Activated CD8-positive, alpha-beta T cell treated with anti-CD3 and anti-CD28 coated beads for 36 hours (primary cell): ENCODE measurements around the gene ASGR1. TPM values are rescaled to one million over a fixed set of nuclear protein-coding genes. Genes with fewer than 3 reads are reported as not detected.

Experiments used
- ATAC-seq: fragments of 200-7000 bp; cut with Tn5 transposase; one replicate; pipeline ENCODE4 v1.10.0; 2021; ENCODE audit warnings: mild to moderate bottlenecking, moderate library complexity
- CTCF ChIA-PET: fragments of 350-600 bp; sonication (Branson Sonifier 250); formaldehyde crosslinking; loops from one replicate; lab custom pipeline; 2021; ENCODE audit warnings: antibody characterized with exemption; lab: Charles Lee
- POLR2A ChIA-PET: fragments of 350-600 bp; sonication (Branson Sonifier 250); formaldehyde crosslinking; loops from one replicate; lab custom pipeline; 2021; ENCODE audit warnings: antibody characterized with exemption; lab: Charles Lee
- DNase-seq: peaks from one replicate; pipeline ENCODE4 v3.0.0-alpha.2; 2020
- H3K27ac Mint-ChIP-seq: one replicate; pipeline ENCODE4 v1.8.0; 2021; ENCODE audit warnings: mild to moderate bottlenecking, mixed read lengths
- H3K27me3 Mint-ChIP-seq: one replicate; pipeline ENCODE4 v1.8.0; 2021; ENCODE audit warnings: mixed read lengths
- H3K36me3 Mint-ChIP-seq: one replicate; pipeline ENCODE4 v1.8.0; 2021; ENCODE audit warnings: low read depth, mixed read lengths
- H3K4me1 Mint-ChIP-seq: one replicate; pipeline ENCODE4 v1.8.0; 2021; ENCODE audit warnings: low read depth, mixed read lengths
- H3K4me3 Mint-ChIP-seq: one replicate; pipeline ENCODE4 v1.8.0; 2021; ENCODE audit warnings: mild to moderate bottlenecking, moderate library complexity, mixed read lengths
- H3K9me3 Mint-ChIP-seq: one replicate; pipeline ENCODE4 v1.8.0; 2021; ENCODE audit warnings: mixed read lengths
- intact Hi-C: fragments of 100-400 bp; cut with micrococcal nuclease; formaldehyde crosslinking; loops from one replicate; pipeline ENCODE4 v1.10.0; 2022
- total RNA-seq, 2 experiments: library from RNA; stranded (reverse); gene quantifications; one replicate each; pipeline ENCODE4 v1.2.3, GENCODE V29; 2021
- TF ChIP-seq, protein P1 (sequence below): fragments of 200-600 bp; IDR thresholded peaks from one replicate; pipeline ENCODE4 v1.8.0; 2022; ENCODE audit warnings: antibody characterized with exemption, mild to moderate bottlenecking

Gene ASGR1
- total RNA-seq, 2 experiments from 2014 or later = 2.6 to 3.9 TPM

DNA sequence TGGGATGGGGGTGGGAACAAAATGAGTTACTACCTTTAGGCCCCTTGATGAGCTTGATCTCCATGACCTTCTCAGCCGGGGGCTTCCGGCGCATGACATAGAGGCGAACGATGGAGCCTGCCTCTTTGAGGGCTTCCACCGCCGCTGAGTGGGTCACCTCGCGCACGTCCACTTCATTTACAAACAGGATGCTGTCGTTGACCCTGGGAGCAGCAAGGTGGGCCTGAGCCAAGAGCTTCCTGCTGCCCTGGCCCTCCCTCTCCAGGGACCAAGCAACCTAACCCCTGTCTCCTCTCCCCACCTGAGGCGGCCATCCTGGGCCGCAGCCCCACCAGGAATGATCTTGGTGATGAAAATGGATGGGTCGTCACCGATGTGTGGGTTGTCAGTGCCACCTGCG lies 24.2 kb upstream of the ASGR1 start:
- no peak overlapping the region for H3K4me3 Mint-ChIP-seq
- no peaks in the 10 kb centered on the region for H3K36me3 Mint-ChIP-seq
- no peaks in the 10 kb centered on the region for H3K9me3 Mint-ChIP-seq
- no peak for ATAC-seq
- no peaks in the 10 kb centered on the region for H3K27me3 Mint-ChIP-seq
- H3K27ac Mint-ChIP-seq = peak overlapping the region; percentile 21
- DNase-seq = no peak
- ChIA-PET CTCF (interaction anchor here (0.7 kb wide), 1 partner anchor 157 kb away, joined by 3 read pairs; no protein-coding TSS in a partner anchor), POLR2A (interaction anchor here (0.6 to 1.1 kb wide), 3 partner anchors 9 to 176 kb away, joined by 3 read pairs; no protein-coding TSS in a partner anchor)
- intact Hi-C loops = no loop called here
- H3K4me1 Mint-ChIP-seq = peaks cover 28% of the 10 kb centered on the region
- TF ChIP-seq, protein P1, sequence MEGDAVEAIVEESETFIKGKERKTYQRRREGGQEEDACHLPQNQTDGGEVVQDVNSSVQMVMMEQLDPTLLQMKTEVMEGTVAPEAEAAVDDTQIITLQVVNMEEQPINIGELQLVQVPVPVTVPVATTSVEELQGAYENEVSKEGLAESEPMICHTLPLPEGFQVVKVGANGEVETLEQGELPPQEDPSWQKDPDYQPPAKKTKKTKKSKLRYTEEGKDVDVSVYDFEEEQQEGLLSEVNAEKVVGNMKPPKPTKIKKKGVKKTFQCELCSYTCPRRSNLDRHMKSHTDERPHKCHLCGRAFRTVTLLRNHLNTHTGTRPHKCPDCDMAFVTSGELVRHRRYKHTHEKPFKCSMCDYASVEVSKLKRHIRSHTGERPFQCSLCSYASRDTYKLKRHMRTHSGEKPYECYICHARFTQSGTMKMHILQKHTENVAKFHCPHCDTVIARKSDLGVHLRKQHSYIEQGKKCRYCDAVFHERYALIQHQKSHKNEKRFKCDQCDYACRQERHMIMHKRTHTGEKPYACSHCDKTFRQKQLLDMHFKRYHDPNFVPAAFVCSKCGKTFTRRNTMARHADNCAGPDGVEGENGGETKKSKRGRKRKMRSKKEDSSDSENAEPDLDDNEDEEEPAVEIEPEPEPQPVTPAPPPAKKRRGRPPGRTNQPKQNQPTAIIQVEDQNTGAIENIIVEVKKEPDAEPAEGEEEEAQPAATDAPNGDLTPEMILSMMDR = no peak

DNA sequence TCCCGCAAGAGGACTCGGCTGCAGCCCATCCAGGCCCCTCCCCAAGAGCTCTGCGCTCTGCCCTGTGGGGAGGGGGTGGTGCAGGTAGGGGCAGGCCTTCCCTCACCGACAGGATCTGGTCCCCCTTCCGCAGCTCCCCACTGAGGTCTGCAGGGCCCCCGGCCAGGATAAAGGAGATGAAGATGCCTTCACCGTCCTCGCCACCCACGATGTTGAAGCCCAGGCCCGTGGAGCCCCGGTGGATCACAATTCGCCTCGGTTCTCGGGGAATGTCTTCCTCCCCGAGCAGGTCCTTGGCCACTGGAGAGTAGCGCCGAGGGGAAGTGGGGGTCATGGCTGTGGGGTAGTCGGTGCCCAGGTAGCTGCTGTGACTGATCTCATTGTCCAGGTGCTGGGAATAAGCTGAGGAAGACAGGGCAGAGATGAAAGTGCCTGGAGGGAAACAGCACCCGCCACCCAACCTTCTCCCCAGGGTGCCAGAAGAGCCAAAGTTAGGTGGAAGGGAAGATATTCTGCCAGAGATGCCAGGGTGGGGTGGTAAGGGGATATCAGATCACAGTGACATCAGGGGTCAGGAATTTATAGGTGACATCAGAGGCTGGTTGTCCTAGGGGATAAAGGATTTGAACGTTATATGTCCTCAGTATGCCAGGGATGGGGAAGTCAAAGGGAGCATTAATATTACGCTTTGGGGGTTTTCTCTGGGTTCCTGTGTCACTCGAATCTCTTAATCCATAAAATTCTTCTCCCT lies 17.7 kb upstream of the ASGR1 start:
- no peaks in the 10 kb centered on the region for H3K9me3 Mint-ChIP-seq
- no peaks in the 10 kb centered on the region for H3K4me1 Mint-ChIP-seq
- TF ChIP-seq, protein P1 = no peak
- H3K36me3 Mint-ChIP-seq = no peaks in the 10 kb centered on the region
- ATAC-seq (no peak), DNase-seq (no peak)
- POLR2A ChIA-PET = no interaction called here
- CTCF ChIA-PET = no interaction called here
- H3K4me3 Mint-ChIP-seq = no peak overlapping the region
- H3K27me3 Mint-ChIP-seq = no peaks in the 10 kb centered on the region
- H3K27ac Mint-ChIP-seq = no peak overlapping the region
- intact Hi-C loops = no loop called here

DNA sequence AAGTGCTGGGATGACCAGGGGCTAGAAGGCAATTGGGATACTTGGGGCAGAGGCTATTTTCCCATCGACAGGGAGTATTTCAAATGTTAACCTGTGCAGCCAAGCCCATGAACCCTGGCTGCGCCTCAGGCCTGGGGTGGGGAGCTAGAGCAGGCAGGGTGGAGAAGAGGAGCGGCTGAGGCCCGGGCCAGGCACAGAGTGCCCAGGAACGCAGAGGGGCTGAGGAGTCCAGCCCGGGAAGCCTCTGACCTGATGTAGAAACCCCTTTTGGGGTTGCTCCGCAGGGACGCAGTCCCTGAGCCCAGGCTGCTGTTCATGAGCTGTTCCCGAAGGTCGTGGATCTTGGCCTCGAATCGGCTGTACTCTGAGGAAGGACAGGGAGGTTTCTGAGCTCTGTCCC lies 16.8 kb upstream of the ASGR1 start:
- Mint-ChIP-seq H3K9me3 (no peaks in the 10 kb centered on the region), H3K4me1 (no peaks in the 10 kb centered on the region), H3K27ac (no peak overlapping the region), H3K36me3 (no peaks in the 10 kb centered on the region), H3K4me3 (no peak overlapping the region), H3K27me3 (no peaks in the 10 kb centered on the region)
- CTCF ChIA-PET = no interaction called here
- TF ChIP-seq, protein P1 = no peak
- intact Hi-C loops = no loop called here
- POLR2A ChIA-PET = no interaction called here
- DNase-seq = no peak
- ATAC-seq = no peak

DNA sequence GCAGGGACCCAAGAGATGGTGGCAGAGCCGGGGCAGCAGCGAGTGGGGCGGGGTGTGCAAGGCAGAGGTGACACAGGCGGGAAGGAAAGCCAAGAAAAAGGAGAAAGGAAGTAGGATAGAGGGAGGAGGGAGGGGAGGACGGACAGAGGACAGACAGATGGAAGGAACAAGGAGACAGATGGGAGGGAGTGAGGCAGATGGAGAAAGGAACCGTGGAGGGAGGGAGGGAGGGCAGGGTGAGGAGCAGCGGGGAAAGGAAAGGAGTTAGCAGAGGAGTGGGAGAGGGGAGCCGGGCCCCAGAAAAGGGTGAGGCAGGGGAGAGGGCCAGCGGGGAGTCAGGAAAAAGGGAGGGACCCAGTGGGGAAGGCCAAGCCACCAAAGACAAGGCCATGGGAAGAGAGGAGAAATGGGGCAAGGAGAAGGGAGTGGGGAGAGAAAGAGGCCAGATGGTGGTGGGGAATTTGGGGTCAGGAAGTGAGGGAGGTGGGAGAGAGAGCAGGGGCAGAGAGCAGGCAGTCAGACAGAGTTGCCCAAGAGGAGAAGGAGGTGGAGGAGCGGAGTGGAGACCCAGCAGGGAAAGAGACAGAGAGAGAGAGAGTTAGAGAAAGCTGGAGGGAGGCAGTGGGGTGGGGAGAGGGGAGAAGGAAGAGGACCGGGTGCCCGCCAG lies 13.2 kb upstream of the ASGR1 start:
- ChIA-PET CTCF (no interaction called here), POLR2A (no interaction called here)
- intact Hi-C loops = no loop called here
- TF ChIP-seq, protein P1 = no peak
- Mint-ChIP-seq H3K36me3 (no peaks in the 10 kb centered on the region), H3K4me1 (no peaks in the 10 kb centered on the region), H3K27me3 (no peaks in the 10 kb centered on the region), H3K27ac (no peak overlapping the region), H3K4me3 (no peak overlapping the region), H3K9me3 (no peaks in the 10 kb centered on the region)
- ATAC-seq (no peak), DNase-seq (no peak)
